ENCODE measurements around the gene CSTF3. TPM values are rescaled to one million over a fixed set of nuclear protein-coding genes. Genes with fewer than 3 reads are reported as not detected.

Gene CSTF3
- total and polyA plus RNA-seq, 2 experiments from 2014 or later = 15.7 to 29.6 TPM

GRCh38 chr11:33195462-33196173, 34.3 kb upstream of the CSTF3 start:
- in situ Hi-C loops (cut with MboI) = no loop called here
- Histone ChIP-seq H3K4me1 (ENCODE audit: insufficient read depth) (no peaks in the 10 kb centered on the region), H3K27me3 (replicated peaks; ENCODE audit: insufficient read depth) (no peaks in the 10 kb centered on the region), H3K36me3 (ENCODE audit: low read depth) (no peaks in the 10 kb centered on the region), H2AFZ (peak overlapping the region; percentile 68), H3K9ac (no peak overlapping the region), H3K27ac (no peak overlapping the region), H3F3A (ENCODE audit: insufficient read depth) (no peaks in the 10 kb centered on the region), H3K9me3 (ENCODE audit: low read depth) (no peaks in the 10 kb centered on the region), H3K4me3 (no peak overlapping the region), H4K20me1 (ENCODE audit: insufficient read depth) (no peaks in the 10 kb centered on the region), H3K4me2 (ENCODE audit: unreplicated experiment) (no peak overlapping the region), H3K79me2 (ENCODE audit: insufficient read depth) (no peaks in the 10 kb centered on the region), H3K9me2 (ENCODE audit: insufficient read depth) (no peaks in the 10 kb centered on the region)
- TF ChIP-seq EZH2 (IDR thresholded peaks at IDR 0.05; ENCODE audit: insufficient read depth, poor library complexity, severe bottlenecking) (no peak), EZH2phosphoT487 (IDR thresholded peaks at IDR 0.05; ENCODE audit: insufficient read depth, low read depth) (no peak)
- DNase-seq = peak; percentile 42
- WGBS, 2 experiments (ENCODE audit: low coverage in 1 of 2, low lambda C conversion rate in 2 of 2, missing lambda C conversion rate in 2 of 2) = 59 to 66% methylated on average over 4 of the region's 4 CpGs

- no peaks in the 10 kb centered on the region for H3K9me3 ChIP-seq (ENCODE audit: low read depth)
- H2AFZ ChIP-seq = no peak overlapping the region
- 83 to 85% methylated on average over 4 of the region's 4 CpGs for WGBS, 2 experiments (ENCODE audit: low coverage in 1 of 2, low lambda C conversion rate in 2 of 2, missing lambda C conversion rate in 2 of 2)
- no peaks in the 10 kb centered on the region for H3K9me2 ChIP-seq (ENCODE audit: insufficient read depth)
- H3K4me1 ChIP-seq (ENCODE audit: insufficient read depth) = no peaks in the 10 kb centered on the region
- H3K27ac ChIP-seq = no peak overlapping the region
- in situ Hi-C loops (cut with MboI) = no loop called here
- H3F3A ChIP-seq (ENCODE audit: insufficient read depth) = no peaks in the 10 kb centered on the region
- TF ChIP-seq EZH2phosphoT487 (IDR thresholded peaks at IDR 0.05; ENCODE audit: insufficient read depth, low read depth) (no peak), EZH2 (IDR thresholded peaks at IDR 0.05; ENCODE audit: insufficient read depth, poor library complexity, severe bottlenecking) (no peak)
- DNase-seq = no peak
- H3K27me3 ChIP-seq (replicated peaks; ENCODE audit: insufficient read depth) = no peaks in the 10 kb centered on the region
- no peaks in the 10 kb centered on the region for H3K36me3 ChIP-seq (ENCODE audit: low read depth)
- no peak overlapping the region for H3K4me3 ChIP-seq
- no peak overlapping the region for H3K9ac ChIP-seq
- no peaks in the 10 kb centered on the region for H4K20me1 ChIP-seq (ENCODE audit: insufficient read depth)
- H3K4me2 ChIP-seq (ENCODE audit: unreplicated experiment) = no peak overlapping the region
- no peaks in the 10 kb centered on the region for H3K79me2 ChIP-seq (ENCODE audit: insufficient read depth)
Measured at GRCh38 chr11:33194455-33194854, 33.2 kb upstream of the CSTF3 start.

- Histone ChIP-seq H3K27ac (no peak overlapping the region), H3K9ac (no peak overlapping the region), H3K27me3 (replicated peaks; ENCODE audit: insufficient read depth) (no peaks in the 10 kb centered on the region)
Measured at GRCh38 chr11:33191467-33191866, 30.2 kb upstream of the CSTF3 start.

GRCh38 chr11:33187998-33188722, 26.9 kb upstream of the CSTF3 start:
- no peak overlapping the region for H3K27ac ChIP-seq
- TF ChIP-seq EZH2phosphoT487 (IDR thresholded peaks at IDR 0.05; ENCODE audit: insufficient read depth, low read depth) (no peak), EZH2 (IDR thresholded peaks at IDR 0.05; ENCODE audit: insufficient read depth, poor library complexity, severe bottlenecking) (no peak)
- no peak overlapping the region for H2AFZ ChIP-seq
- no peak overlapping the region for H3K9ac ChIP-seq
- H3K9me2 ChIP-seq (ENCODE audit: insufficient read depth) = no peaks in the 10 kb centered on the region
- in situ Hi-C loops (cut with MboI) = no loop called here
- no peaks in the 10 kb centered on the region for H3K27me3 ChIP-seq (replicated peaks; ENCODE audit: insufficient read depth)
- H3K4me1 ChIP-seq (ENCODE audit: insufficient read depth) = no peaks in the 10 kb centered on the region
- H3F3A ChIP-seq (ENCODE audit: insufficient read depth) = no peaks in the 10 kb centered on the region
- H3K4me3 ChIP-seq = no peak overlapping the region
- H3K79me2 ChIP-seq (ENCODE audit: insufficient read depth) = no peaks in the 10 kb centered on the region
- WGBS, 2 experiments (ENCODE audit: low coverage in 1 of 2, low lambda C conversion rate in 2 of 2, missing lambda C conversion rate in 2 of 2) = 24 to 27% methylated on average over 8 of the region's 8 CpGs
- no peaks in the 10 kb centered on the region for H3K36me3 ChIP-seq (ENCODE audit: low read depth)
- DNase-seq = no peak
- no peaks in the 10 kb centered on the region for H4K20me1 ChIP-seq (ENCODE audit: insufficient read depth)
- no peak overlapping the region for H3K4me2 ChIP-seq (ENCODE audit: unreplicated experiment)
- H3K9me3 ChIP-seq (ENCODE audit: low read depth) = no peaks in the 10 kb centered on the region

More at GRCh38 chr11:33191467-33191866, 30.2 kb upstream of the CSTF3 start:
- no peaks in the 10 kb centered on the region for H4K20me1 ChIP-seq (ENCODE audit: insufficient read depth)
- H3K9me2 ChIP-seq (ENCODE audit: insufficient read depth) = no peaks in the 10 kb centered on the region
- no peaks in the 10 kb centered on the region for H3K79me2 ChIP-seq (ENCODE audit: insufficient read depth)
- no peak overlapping the region for H3K4me3 ChIP-seq
- no peak overlapping the region for H3K4me2 ChIP-seq (ENCODE audit: unreplicated experiment)
- no peak for DNase-seq
- H3K4me1 ChIP-seq (ENCODE audit: insufficient read depth) = no peaks in the 10 kb centered on the region
- H3K36me3 ChIP-seq (ENCODE audit: low read depth) = no peaks in the 10 kb centered on the region
- in situ Hi-C loops (cut with MboI) = no loop called here
- TF ChIP-seq EZH2 (IDR thresholded peaks at IDR 0.05; ENCODE audit: insufficient read depth, poor library complexity, severe bottlenecking) (no peak), EZH2phosphoT487 (IDR thresholded peaks at IDR 0.05; ENCODE audit: insufficient read depth, low read depth) (no peak)
- H3F3A ChIP-seq (ENCODE audit: insufficient read depth) = no peaks in the 10 kb centered on the region
- H3K9me3 ChIP-seq (ENCODE audit: low read depth) = no peaks in the 10 kb centered on the region
- H2AFZ ChIP-seq = no peak overlapping the region

Measured in GM23248 (cell line).